Activated naive CD8-positive, alpha-beta T cell (primary cell): Measurements from ENCODE around the gene AHI1.

Experiments
- H3K27ac Mint-ChIP-seq: one replicate; pipeline ENCODE4 v1.8.0; 2021; ENCODE audit warnings: mixed read lengths
- H3K27me3 Mint-ChIP-seq: one replicate; pipeline ENCODE4 v1.8.0; 2021; ENCODE audit warnings: mixed read lengths
- H3K36me3 Mint-ChIP-seq: one replicate; pipeline ENCODE4 v1.8.0; 2021; ENCODE audit warnings: mixed read lengths
- H3K4me1 Mint-ChIP-seq: one replicate; pipeline ENCODE4 v1.8.0; 2021; ENCODE audit warnings: low read depth, mixed read lengths
- H3K4me3 Mint-ChIP-seq: one replicate; pipeline ENCODE4 v1.8.0; 2021; ENCODE audit warnings: mild to moderate bottlenecking, mixed read lengths
- H3K9me3 Mint-ChIP-seq: one replicate; pipeline ENCODE4 v1.8.0; 2021; ENCODE audit warnings: low read depth, mixed read lengths

The AHI1 gene

DNA sequence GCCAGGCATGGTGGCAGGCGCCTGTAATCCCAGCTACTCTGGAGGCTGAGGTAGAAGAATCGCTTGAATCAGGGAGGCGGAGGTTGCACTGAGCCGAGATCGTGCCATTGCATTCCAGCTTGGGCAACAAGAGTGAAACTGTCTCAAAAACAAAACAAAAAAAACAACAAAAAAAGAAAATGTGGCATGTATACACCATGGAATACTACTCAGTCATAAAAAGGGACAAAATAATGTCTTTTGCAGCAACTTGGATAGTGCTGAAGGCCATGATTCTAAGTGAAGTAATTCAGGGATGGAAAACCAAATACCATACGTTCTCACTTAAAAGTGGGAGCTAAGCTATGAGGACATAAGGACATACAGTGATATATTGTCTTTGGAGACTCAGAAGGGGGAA is 220.1 kb downstream of the AHI1 start:
- Mint-ChIP-seq H3K9me3 (no peaks in the 10 kb centered on the region), H3K27ac (no peak overlapping the region), H3K36me3 (peaks cover under 1% of the 10 kb centered on the region), H3K4me3 (no peak overlapping the region), H3K4me1 (no peaks in the 10 kb centered on the region), H3K27me3 (peaks cover 2% of the 10 kb centered on the region)

- H3K9me3 Mint-ChIP-seq: no peaks in the 10 kb centered on the region
- H3K27me3 Mint-ChIP-seq: peaks cover 2% of the 10 kb centered on the region
- no peak overlapping the region for H3K4me3 Mint-ChIP-seq
- no peak overlapping the region for H3K27ac Mint-ChIP-seq
- H3K36me3 Mint-ChIP-seq: peaks cover 2% of the 10 kb centered on the region
- no peaks in the 10 kb centered on the region for H3K4me1 Mint-ChIP-seq
These were observed 222.8 kb downstream of the AHI1 start for GRCh38 chr6:135274561-135275293.

DNA sequence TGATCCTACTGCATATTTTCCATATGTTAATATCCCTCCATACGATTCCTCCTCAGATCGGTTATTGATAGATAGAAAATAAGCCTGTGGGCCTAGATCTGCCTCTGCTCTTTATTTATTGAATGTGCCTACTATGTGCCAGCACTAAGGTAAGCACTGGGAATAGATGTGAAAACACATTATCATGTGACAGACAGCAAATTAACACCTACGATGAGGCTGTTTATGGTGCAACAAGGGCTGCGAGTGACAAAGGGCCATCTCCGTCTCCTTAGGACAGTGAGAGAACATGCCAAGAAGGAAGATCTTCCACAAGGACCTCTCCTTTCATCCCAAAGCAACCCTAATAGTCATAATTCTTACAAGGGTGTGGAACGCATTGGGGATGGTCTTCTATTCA is 225.9 kb downstream of the AHI1 start:
- no peaks in the 10 kb centered on the region for H3K4me1 Mint-ChIP-seq
- H3K9me3 Mint-ChIP-seq: no peaks in the 10 kb centered on the region
- peaks cover 2% of the 10 kb centered on the region for H3K36me3 Mint-ChIP-seq
- no peak overlapping the region for H3K27ac Mint-ChIP-seq
- peaks cover 2% of the 10 kb centered on the region for H3K27me3 Mint-ChIP-seq
- no peak overlapping the region for H3K4me3 Mint-ChIP-seq

DNA sequence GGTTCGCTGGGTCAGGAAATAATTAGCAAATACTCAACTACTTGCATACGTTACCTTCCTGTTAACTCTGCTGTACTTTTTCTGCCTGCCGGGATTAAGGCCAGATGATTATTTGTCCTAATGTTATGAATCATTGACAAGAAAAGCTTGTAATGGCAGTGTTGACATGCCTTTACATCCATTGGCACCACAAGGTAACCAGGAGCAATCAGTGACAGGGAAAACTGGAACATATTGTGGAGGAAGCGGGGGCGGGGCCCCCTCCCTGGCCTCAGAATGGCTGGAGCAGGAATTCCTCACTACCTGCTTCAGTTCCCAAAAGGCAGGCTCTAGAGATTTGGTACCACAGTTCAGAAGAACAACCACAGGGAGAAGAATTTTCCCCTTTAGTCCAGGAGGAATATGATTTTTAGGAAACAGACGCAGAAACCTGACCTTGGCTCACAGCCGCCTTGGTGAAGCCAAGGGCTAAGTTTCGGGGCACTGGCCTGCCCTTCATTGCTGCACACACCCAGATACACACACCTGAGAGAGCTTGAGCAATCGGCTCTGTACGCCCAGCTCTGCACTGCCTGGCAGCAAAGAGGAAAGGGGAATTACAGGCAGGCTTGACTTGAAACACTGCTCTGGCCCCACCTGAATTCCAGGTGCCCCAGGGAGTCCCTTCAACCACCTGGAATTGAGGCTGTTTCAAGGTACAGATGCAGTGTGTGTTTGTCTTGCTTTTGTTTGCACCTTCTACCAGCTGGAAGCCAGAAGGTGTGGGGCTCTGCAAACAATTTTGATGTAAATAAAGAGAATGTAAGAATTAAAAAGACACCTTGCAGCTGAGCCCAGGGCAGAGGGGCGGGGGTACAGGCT is 226.6 kb downstream of the AHI1 start:
- Mint-ChIP-seq H3K36me3 (peaks cover 2% of the 10 kb centered on the region), H3K4me3 (no peak overlapping the region), H3K4me1 (no peaks in the 10 kb centered on the region), H3K9me3 (no peaks in the 10 kb centered on the region), H3K27ac (no peak overlapping the region), H3K27me3 (peaks cover 2% of the 10 kb centered on the region)

GRCh38 chr6:135269481-135269891 is 228.1 kb downstream of the AHI1 start:
- no peak overlapping the region for H3K4me3 Mint-ChIP-seq
- H3K27ac Mint-ChIP-seq: no peak overlapping the region
- no peaks in the 10 kb centered on the region for H3K27me3 Mint-ChIP-seq
- peaks cover 2% of the 10 kb centered on the region for H3K36me3 Mint-ChIP-seq
- no peaks in the 10 kb centered on the region for H3K4me1 Mint-ChIP-seq
- H3K9me3 Mint-ChIP-seq: no peaks in the 10 kb centered on the region

GRCh38 chr6:135268740-135269139 is 228.8 kb downstream of the AHI1 start:
- Mint-ChIP-seq H3K4me3 (no peak overlapping the region), H3K4me1 (no peaks in the 10 kb centered on the region), H3K27ac (no peak overlapping the region), H3K36me3 (peaks cover 2% of the 10 kb centered on the region), H3K9me3 (no peaks in the 10 kb centered on the region), H3K27me3 (no peaks in the 10 kb centered on the region)

- Mint-ChIP-seq H3K4me1 (no peaks in the 10 kb centered on the region), H3K27ac (no peak overlapping the region)
These were observed 229.3 kb downstream of the AHI1 start for GRCh38 chr6:135268263-135268662.

GRCh38 chr6:135267085-135267484 is 230.5 kb downstream of the AHI1 start:
- H3K27ac Mint-ChIP-seq: no peak overlapping the region
- no peak overlapping the region for H3K4me3 Mint-ChIP-seq
- no peaks in the 10 kb centered on the region for H3K4me1 Mint-ChIP-seq
- no peaks in the 10 kb centered on the region for H3K27me3 Mint-ChIP-seq
- no peaks in the 10 kb centered on the region for H3K9me3 Mint-ChIP-seq
- H3K36me3 Mint-ChIP-seq: peaks cover 2% of the 10 kb centered on the region

More at GRCh38 chr6:135268263-135268662, 229.3 kb downstream of the AHI1 start:
- no peaks in the 10 kb centered on the region for H3K9me3 Mint-ChIP-seq
- no peaks in the 10 kb centered on the region for H3K27me3 Mint-ChIP-seq
- peaks cover 2% of the 10 kb centered on the region for H3K36me3 Mint-ChIP-seq
- H3K4me3 Mint-ChIP-seq: no peak overlapping the region

GRCh38 chr6:135266675-135267074 is 230.9 kb downstream of the AHI1 start:
- Mint-ChIP-seq H3K4me1 (no peaks in the 10 kb centered on the region), H3K9me3 (no peaks in the 10 kb centered on the region), H3K27ac (no peak overlapping the region), H3K36me3 (peaks cover 2% of the 10 kb centered on the region), H3K27me3 (no peaks in the 10 kb centered on the region), H3K4me3 (no peak overlapping the region)

DNA sequence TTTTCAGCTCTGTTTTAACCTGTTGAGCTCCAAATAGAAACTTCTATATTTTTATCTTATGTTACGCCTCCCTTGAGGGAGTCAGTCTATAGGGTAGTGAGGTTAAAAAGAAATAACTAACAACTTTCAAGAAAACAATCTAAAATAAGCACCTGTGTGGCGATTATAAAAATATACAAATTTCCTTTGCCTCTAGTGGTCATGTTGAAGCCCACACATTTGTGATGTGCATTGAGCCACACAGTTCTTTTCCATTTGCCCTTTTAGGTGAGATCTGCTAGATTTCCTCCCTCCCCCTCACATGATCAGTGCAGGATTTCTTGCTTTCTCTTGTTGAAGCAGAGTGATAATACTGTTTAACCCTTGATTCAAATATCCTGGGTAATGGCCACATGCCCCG is 232.3 kb downstream of the AHI1 start:
- H3K9me3 Mint-ChIP-seq: no peaks in the 10 kb centered on the region
- no peaks in the 10 kb centered on the region for H3K36me3 Mint-ChIP-seq
- H3K4me1 Mint-ChIP-seq: no peaks in the 10 kb centered on the region
- H3K27ac Mint-ChIP-seq: no peak overlapping the region
- no peak overlapping the region for H3K4me3 Mint-ChIP-seq
- no peaks in the 10 kb centered on the region for H3K27me3 Mint-ChIP-seq

GRCh38 chr6:135261872-135262725 is 235.4 kb downstream of the AHI1 start:
- no peaks in the 10 kb centered on the region for H3K9me3 Mint-ChIP-seq
- no peaks in the 10 kb centered on the region for H3K36me3 Mint-ChIP-seq
- no peaks in the 10 kb centered on the region for H3K4me1 Mint-ChIP-seq
- no peak overlapping the region for H3K4me3 Mint-ChIP-seq
- no peaks in the 10 kb centered on the region for H3K27me3 Mint-ChIP-seq
- H3K27ac Mint-ChIP-seq: no peak overlapping the region

DNA sequence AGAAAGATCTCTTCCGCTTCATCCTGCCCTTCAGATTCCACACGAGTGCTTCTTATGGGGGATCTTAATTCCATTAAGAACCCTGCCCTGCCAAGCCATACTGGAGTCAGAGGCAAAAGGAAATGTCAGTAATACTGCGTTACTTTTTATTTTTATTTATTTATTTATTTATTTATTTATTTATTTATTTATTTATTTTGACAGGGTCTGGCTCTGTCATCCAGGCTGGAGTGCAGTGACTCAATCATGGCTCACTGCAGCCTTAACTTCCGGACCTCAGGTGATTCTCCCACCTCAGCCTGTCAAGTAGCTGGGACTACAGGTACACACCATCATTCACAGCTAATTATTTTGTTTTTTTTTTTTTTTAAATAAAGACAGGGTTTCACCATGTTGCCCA is 236.9 kb downstream of the AHI1 start:
- no peaks in the 10 kb centered on the region for H3K27me3 Mint-ChIP-seq
- H3K4me3 Mint-ChIP-seq: no peak overlapping the region
- H3K9me3 Mint-ChIP-seq: no peaks in the 10 kb centered on the region
- no peaks in the 10 kb centered on the region for H3K36me3 Mint-ChIP-seq
- H3K4me1 Mint-ChIP-seq: no peaks in the 10 kb centered on the region
- no peak overlapping the region for H3K27ac Mint-ChIP-seq

GRCh38 chr6:135258970-135259369 is 238.6 kb downstream of the AHI1 start:
- Mint-ChIP-seq H3K27me3 (no peaks in the 10 kb centered on the region), H3K9me3 (no peaks in the 10 kb centered on the region), H3K4me3 (no peak overlapping the region), H3K4me1 (no peaks in the 10 kb centered on the region), H3K27ac (no peak overlapping the region), H3K36me3 (no peaks in the 10 kb centered on the region)

DNA sequence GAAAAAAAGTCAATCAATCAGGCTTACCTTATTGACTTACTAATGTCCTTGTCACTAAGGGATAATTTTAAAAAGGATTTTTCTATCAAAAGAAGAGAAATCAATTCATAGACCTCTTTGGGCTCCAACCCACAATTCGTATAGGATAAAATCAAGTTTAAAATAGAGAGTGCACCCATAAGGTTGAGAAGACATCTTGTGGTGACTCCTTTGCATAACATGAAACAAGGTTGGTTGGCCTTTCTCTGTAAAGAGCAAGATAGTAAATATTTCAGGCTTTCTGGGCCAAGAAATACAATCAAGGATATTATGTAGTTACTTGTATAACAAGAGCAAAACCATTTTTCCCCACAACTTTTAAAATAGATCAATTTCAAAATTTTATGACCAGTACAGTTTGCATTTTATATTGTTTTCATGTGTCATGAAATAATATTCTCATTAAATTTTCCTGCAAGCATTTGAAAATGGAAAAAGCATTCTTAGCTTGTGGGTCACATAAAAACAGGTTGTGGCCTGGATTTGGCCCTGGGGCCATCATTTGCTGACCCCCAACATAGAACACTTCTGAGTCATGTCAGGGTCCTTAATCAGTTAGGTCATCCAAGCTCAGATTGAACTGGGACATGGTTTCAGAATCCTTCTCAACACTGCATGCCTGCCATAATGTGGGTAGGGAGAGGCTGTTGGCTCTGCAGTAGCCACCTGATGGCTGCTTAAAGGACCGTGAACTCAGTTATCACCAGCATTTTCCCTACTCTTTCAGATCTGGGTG is 239.7 kb downstream of the AHI1 start:
- Mint-ChIP-seq H3K36me3 (no peaks in the 10 kb centered on the region), H3K27me3 (no peaks in the 10 kb centered on the region)

More for the DNA sequence above, 239.7 kb downstream of the AHI1 start:
- Mint-ChIP-seq H3K4me1 (no peaks in the 10 kb centered on the region), H3K4me3 (no peak overlapping the region), H3K27ac (no peak overlapping the region), H3K9me3 (no peaks in the 10 kb centered on the region)
